ENCODE data around the gene HDAC10.

The HDAC10 gene

DNA sequence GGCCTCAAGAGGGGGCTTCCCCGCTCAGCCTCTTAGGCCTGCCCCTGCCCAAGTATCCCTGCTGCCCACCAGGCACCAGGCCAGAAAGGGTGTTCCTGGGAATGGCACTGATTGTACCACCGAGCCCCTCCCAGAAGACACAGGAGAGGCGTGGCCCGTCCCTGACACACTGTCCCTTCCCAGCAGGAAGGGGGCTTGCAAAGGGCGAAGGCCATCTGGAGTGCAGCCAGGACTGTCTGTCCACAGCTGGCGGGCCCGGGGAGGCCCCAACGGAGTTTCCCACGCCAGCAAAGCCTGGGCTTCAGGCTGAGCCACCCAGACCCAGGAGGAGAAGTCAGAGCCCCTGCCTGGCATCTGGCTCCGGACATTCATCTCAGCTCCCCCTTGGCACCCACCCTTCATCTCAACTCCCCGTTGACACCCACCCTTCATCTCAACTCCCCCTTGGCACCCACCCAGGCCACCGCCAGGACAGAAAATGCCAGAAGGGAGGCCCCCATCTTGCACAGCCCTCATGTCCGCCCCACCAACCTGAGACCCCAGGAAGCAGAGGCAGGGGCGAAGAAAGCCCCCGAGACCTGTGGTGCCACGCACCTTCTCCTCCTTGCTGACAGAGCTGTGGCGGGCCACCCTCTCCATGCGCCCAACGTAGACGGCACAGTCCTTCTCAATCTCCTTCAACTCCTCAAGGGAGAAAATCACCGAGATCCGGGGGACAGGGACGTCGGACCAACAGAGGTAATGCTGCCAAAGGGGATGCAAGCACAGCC, 25.7 kb downstream of the HDAC10 start:
- H3K9ac ChIP-seq, result no peak overlapping the region
- no peak overlapping the region for H3K27ac ChIP-seq
- no peak overlapping the region for H3K4me3 ChIP-seq (ENCODE audit: low read depth, low read length)
- no peak for TF ChIP-seq CTCF (IDR thresholded peaks at IDR 0.05)
- no peaks in the 10 kb centered on the region for H3K36me3 ChIP-seq (ENCODE audit: control insufficient read depth, insufficient read depth, low read length)
- no peak overlapping the region for H3K4me2 ChIP-seq (ENCODE audit: low read length)
- no peaks in the 10 kb centered on the region for H3K4me1 ChIP-seq
- H3K9me3 ChIP-seq (ENCODE audit: control insufficient read depth, low read length), result no peaks in the 10 kb centered on the region
- H2AFZ ChIP-seq, result no peak overlapping the region
- H3K27me3 ChIP-seq (ENCODE audit: control insufficient read depth, insufficient read depth, low read length), result no peaks in the 10 kb centered on the region
- peaks cover 2% of the 10 kb centered on the region for H3K79me2 ChIP-seq

DNA sequence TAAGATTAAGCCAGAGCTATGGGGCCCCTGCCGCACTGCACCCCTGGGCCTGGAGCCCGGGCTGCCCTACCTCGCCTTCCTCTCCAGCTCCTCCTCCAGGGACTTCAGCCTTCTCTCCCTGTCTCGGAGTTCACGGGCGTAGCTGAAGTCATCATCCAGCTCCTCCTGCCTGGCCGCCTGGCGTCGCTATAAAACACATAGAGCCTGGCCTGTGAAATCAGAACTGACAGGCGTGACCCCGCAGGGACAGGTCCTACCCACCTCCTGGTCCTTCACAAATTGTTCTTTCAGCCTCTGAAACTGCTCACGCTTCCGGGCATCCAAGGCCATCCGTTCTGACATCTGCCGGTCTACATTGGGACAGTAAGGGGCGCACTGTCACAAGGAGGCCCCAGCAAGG, 27.0 kb downstream of the HDAC10 start:
- Histone ChIP-seq H3K9ac (no peak overlapping the region), H3K36me3 (ENCODE audit: control insufficient read depth, insufficient read depth, low read length) (no peaks in the 10 kb centered on the region)

DNA sequence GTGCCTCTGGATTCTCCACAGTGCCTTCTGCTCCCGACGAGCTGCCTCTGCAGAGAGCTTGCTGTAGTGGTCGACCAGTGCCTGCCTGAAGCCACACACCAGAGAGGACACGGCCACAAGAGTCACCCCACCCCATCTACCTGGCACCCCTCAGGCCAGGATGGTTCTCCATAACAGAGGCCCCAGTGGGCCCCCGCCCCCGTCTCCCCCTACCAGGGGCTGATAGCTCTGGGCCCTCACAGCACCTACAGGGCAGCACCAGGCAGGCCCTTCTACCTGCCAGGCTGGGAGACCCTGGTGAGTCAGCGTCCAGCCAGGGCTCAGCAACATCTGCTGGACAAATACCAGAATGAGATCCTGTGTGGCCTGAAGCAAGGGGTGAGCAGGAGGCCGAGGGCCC, 28.6 kb downstream of the HDAC10 start:
- Histone ChIP-seq H3K27ac (no peak overlapping the region), H3K4me3 (ENCODE audit: low read depth, low read length) (no peak overlapping the region), H3K9ac (no peak overlapping the region), H3K9me3 (ENCODE audit: control insufficient read depth, low read length) (no peaks in the 10 kb centered on the region), H3K36me3 (ENCODE audit: control insufficient read depth, insufficient read depth, low read length) (no peaks in the 10 kb centered on the region), H3K4me2 (ENCODE audit: low read length) (no peak overlapping the region), H3K27me3 (ENCODE audit: control insufficient read depth, insufficient read depth, low read length) (no peaks in the 10 kb centered on the region), H3K79me2 (no peaks in the 10 kb centered on the region), H3K4me1 (no peaks in the 10 kb centered on the region), H2AFZ (no peak overlapping the region)
- no peak for TF ChIP-seq CTCF (IDR thresholded peaks at IDR 0.05)

More for the DNA sequence above, 27.0 kb downstream of the HDAC10 start:
- Histone ChIP-seq H3K4me3 (ENCODE audit: low read depth, low read length) (no peak overlapping the region), H2AFZ (no peak overlapping the region), H3K79me2 (no peaks in the 10 kb centered on the region), H3K4me1 (no peaks in the 10 kb centered on the region), H3K4me2 (ENCODE audit: low read length) (no peak overlapping the region), H3K27me3 (ENCODE audit: control insufficient read depth, insufficient read depth, low read length) (no peaks in the 10 kb centered on the region), H3K27ac (no peak overlapping the region), H3K9me3 (ENCODE audit: control insufficient read depth, low read length) (no peaks in the 10 kb centered on the region)
- no peak for TF ChIP-seq CTCF (IDR thresholded peaks at IDR 0.05)

GRCh38 chr22:50221410-50222300, 29.4 kb downstream of the HDAC10 start:
- Histone ChIP-seq H3K9ac (no peak overlapping the region), H3K27me3 (ENCODE audit: control insufficient read depth, insufficient read depth, low read length) (no peaks in the 10 kb centered on the region), H2AFZ (no peak overlapping the region), H3K4me3 (ENCODE audit: low read depth, low read length) (no peak overlapping the region), H3K9me3 (ENCODE audit: control insufficient read depth, low read length) (no peaks in the 10 kb centered on the region), H3K27ac (no peak overlapping the region), H3K79me2 (no peaks in the 10 kb centered on the region), H3K4me2 (ENCODE audit: low read length) (no peak overlapping the region), H3K4me1 (no peaks in the 10 kb centered on the region), H3K36me3 (ENCODE audit: control insufficient read depth, insufficient read depth, low read length) (no peaks in the 10 kb centered on the region)
- no peak for TF ChIP-seq CTCF (IDR thresholded peaks at IDR 0.05)
